Measurements from ENCODE around the gene LRRTM4.

The LRRTM4 gene

DNA sequence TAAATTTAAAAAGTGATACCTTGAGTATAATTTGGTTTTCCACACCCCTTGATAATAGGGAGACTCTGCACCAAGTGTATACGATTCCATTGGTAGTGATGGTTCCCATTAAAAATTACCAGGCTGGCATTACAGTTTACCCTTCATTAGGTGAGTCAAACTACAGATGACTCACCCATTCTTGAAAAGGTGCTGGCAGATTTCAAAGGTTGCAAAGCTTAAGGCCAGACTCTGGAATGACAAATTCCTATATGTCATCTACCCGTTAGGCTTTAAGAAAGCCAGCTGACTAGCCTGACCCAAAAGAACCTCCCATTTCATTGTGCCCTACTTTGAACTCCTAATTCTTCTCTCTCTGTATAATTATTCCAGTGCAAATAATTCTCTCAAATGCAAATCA lies 124.4 kb downstream of the LRRTM4 start:
- FAIRE-seq, result no peak
- TF ChIP-seq, protein P1, sequence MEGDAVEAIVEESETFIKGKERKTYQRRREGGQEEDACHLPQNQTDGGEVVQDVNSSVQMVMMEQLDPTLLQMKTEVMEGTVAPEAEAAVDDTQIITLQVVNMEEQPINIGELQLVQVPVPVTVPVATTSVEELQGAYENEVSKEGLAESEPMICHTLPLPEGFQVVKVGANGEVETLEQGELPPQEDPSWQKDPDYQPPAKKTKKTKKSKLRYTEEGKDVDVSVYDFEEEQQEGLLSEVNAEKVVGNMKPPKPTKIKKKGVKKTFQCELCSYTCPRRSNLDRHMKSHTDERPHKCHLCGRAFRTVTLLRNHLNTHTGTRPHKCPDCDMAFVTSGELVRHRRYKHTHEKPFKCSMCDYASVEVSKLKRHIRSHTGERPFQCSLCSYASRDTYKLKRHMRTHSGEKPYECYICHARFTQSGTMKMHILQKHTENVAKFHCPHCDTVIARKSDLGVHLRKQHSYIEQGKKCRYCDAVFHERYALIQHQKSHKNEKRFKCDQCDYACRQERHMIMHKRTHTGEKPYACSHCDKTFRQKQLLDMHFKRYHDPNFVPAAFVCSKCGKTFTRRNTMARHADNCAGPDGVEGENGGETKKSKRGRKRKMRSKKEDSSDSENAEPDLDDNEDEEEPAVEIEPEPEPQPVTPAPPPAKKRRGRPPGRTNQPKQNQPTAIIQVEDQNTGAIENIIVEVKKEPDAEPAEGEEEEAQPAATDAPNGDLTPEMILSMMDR (IDR thresholded peaks at IDR 0.05; ENCODE audit: insufficient read depth, missing control alignments), result no peak
- no peak for DNase-seq (ENCODE audit: insufficient read length, low spot score)

DNA sequence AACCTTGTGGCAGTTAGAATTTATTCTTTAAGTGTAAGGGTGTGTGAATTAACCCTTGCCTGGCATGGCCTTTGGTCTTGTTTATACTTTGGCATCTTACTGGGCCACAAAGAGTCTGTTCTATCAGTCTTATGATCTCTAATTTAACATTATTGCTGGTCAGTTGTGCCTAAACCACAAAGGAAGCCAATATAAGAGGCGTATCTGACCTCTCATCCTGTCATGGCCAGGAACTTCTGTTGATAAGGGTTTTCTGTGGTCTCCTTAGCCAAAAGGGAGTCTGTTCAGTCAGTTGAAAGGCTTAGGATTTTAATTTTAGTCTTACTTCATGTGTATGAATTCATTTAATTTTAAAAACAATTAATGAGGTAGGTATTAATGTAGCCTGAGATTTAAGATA lies 127.2 kb downstream of the LRRTM4 start:
- FAIRE-seq, result no peak
- TF ChIP-seq, protein P1 (IDR thresholded peaks at IDR 0.05; ENCODE audit: insufficient read depth, missing control alignments), result no peak

DNA sequence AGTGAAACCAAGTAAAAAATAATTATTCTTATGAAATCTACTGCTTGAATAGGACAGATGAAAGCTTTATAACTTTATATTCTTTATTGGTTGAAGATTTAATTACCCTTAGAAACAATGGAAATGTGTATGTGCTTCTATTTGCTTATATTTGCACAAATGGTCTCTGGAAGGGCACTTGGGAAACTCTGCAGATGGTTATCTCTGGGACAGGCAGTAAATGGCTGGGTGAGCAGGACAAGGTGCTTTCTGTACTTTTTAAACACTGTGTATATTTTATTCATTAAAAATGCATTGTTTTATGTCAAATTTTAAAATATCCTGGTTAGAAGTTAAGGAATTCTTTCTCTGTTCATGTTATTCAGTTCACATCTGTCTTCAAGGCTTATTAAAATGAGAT lies 131.1 kb downstream of the LRRTM4 start:
- DNase-seq (ENCODE audit: insufficient read length, low spot score) (no peak), FAIRE-seq (no peak)
- TF ChIP-seq, protein P1 (IDR thresholded peaks at IDR 0.05; ENCODE audit: insufficient read depth, missing control alignments), result no peak

More for the DNA sequence above, 127.2 kb downstream of the LRRTM4 start:
- no peak for DNase-seq (ENCODE audit: insufficient read length, low spot score)

DNA sequence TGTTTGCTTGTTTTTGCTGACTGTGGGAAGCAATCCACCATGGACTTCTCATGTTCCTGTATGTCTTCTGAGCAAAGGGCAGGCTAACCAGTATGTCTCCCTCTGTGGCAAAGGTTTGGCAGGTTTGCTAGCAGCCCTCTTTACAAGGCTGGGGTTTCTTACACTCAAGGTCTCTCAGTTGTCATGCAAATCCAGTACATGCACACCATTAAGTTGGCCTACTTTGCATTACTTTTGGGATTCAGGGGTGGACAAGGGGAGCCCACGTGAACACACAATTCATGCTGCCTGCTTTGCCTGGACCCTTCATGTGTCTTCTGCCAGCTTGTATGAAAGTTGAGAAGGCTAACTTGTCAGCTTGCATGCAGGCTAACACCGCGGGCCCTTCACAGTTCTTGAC lies 134.9 kb downstream of the LRRTM4 start:
- no peak for DNase-seq (ENCODE audit: insufficient read length, low spot score)
- no peak for FAIRE-seq
- TF ChIP-seq, protein P1 (IDR thresholded peaks at IDR 0.05; ENCODE audit: insufficient read depth, missing control alignments), result no peak

DNA sequence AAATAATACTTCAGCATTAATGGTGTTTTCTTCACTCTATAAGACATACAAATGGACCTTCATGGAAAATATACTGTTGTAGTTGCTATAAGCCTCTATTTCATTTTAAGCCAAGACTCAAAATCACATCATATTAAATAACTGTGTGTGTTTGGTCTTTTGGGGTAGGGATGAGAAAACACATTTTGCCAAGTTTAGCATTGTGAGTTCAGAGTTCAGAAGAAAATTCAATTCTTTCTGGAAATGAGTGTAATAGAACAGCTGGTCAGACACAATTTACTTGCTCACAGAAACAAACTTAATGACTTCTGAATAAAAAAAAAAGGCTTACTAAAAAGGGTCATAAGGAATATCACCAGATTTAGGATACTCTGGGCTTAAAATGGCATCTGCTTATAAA lies 149.5 kb downstream of the LRRTM4 start:
- no peak for FAIRE-seq
- DNase-seq (ENCODE audit: insufficient read length, low spot score), result no peak
- TF ChIP-seq, protein P1 (IDR thresholded peaks at IDR 0.05; ENCODE audit: insufficient read depth, missing control alignments), result no peak

DNA sequence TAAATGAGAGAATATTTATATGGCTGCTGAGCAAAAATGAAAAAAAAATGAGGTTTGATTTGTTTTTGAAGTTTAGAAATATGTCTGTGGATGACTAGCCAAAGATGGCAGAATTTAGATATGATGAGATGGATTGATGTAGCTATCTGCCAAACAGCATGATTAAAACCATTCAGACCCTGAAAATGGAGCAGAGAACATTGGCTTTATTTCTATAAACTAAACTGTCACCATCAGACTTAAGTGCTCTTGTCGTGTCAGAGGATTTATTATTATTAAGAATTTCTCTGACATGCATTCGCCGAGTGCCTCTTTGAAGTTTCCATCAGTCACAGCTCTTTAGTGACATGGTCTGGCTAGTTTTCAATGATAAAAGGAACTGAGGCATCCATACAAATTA lies 151.7 kb downstream of the LRRTM4 start:
- FAIRE-seq (no peak), DNase-seq (ENCODE audit: insufficient read length, low spot score) (no peak)
- TF ChIP-seq, protein P1 (IDR thresholded peaks at IDR 0.05; ENCODE audit: insufficient read depth, missing control alignments), result no peak

DNA sequence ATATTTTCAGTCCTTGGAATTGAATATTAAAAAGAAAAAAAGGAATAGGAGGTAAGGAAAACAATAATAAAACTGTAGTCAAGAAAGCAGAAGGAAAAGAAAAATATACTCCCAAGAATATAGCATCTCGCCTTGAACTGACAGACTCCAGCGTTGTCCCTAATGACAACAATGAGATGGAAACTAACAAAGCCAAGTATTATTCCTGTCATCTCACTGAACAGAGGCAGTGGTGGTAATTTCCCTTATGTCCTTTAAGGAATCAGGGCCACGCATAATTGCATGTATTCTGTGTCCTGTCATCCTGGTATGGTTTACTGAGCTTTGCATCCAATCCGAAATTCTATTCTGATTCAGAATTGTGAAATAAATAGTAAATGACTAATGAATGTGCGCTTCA lies 158.9 kb downstream of the LRRTM4 start:
- FAIRE-seq, result no peak
- no peak for DNase-seq (ENCODE audit: insufficient read length, low spot score)
- TF ChIP-seq, protein P1 (IDR thresholded peaks at IDR 0.05; ENCODE audit: insufficient read depth, missing control alignments), result no peak
